K562 (cell line): ENCODE results near the gene DGAT2. TPM values are rescaled to one million over a fixed set of nuclear protein-coding genes. Genes with fewer than 3 reads are reported as not detected.
"Not testable (repeated sequence)": the region's sequence is repeated elsewhere in the genome, so short reads cannot be mapped to it uniquely, and the experiment has no call there.

Experiments
- ATAC-seq: fragments of 200-7000 bp; cut with Tn5 transposase; 3 replicates; pipeline ENCODE4 v1.9.1; 2020; ENCODE audit warnings: moderate library complexity
- BruUV-seq: library from RNA; stranded (reverse); fragments of 400-500 nt; replicated peaks from 2 replicates; lab custom pipeline; 2021; lab: Mats Ljungman, UMichigan
- CTCF ChIA-PET: fragments of 300-600 bp; formaldehyde crosslinking; extraction: SDS; loops from one replicate; lab custom pipeline; 2021; ENCODE audit warnings: low intra/inter-chr PET ratio; lab: Yijun Ruan, JAX
- POLR2A ChIA-PET: fragments of 300-600, 350-650 bp; sonication (Branson Sonifier 250); formaldehyde crosslinking; extraction: SDS; loops from one replicate; lab custom pipeline; 2021; ENCODE audit warnings: antibody characterized with exemption, inconsistent platforms; lab: Yijun Ruan, JAX
- DNase-seq, 4 experiments: peaks; one replicate each; pipeline versions ENCODE4 v3.0.0 to v3.0.0-alpha.2; 2011 to 2018; ENCODE audit warnings: low spot score in 3 of 4, mixed read lengths in 3 of 4; ENCODE audit errors: extremely low read depth in 1 of 4
- FAIRE-seq: peaks from 2 replicates; lab custom pipeline; 2011; peaks lifted over from hg19 to GRCh38; lab: Jason Lieb, UNC
- H2AFZ ChIP-seq: 2 replicates; pipeline ENCODE4 v1.6.0; 2011; ENCODE audit warnings: low read depth, low read length, control low read depth, inconsistent platforms
- H3K27ac ChIP-seq: fragments of 200-600 bp; 3 replicates; pipeline ENCODE4 v1.8.0; 2011; ENCODE audit warnings: low read depth, mild to moderate bottlenecking, control low read depth, inconsistent platforms, low read length, moderate library complexity, mixed read lengths; ENCODE audit errors: extremely low read depth
- H3K27me3 ChIP-seq, 2 experiments: fragments of 300-600 bp in 1 of 2; 2 replicates in 1 of 2; 3 replicates in 1 of 2; pipeline versions ENCODE4 v1.6.0 to v1.8.0; 2011; ENCODE audit warnings: inconsistent platforms in 2 of 2, low read length in 2 of 2, mild to moderate bottlenecking in 1 of 2, mixed read lengths in 1 of 2, moderate library complexity in 1 of 2; ENCODE audit not compliant: control insufficient read depth in 2 of 2, insufficient read depth in 2 of 2
- H3K36me3 ChIP-seq: fragments of 300-600 bp; 3 replicates; pipeline ENCODE4 v1.8.0; 2011; ENCODE audit warnings: mild to moderate bottlenecking, low read length, inconsistent platforms; ENCODE audit not compliant: control insufficient read depth, insufficient read depth
- H3K4me1 ChIP-seq, 2 experiments: fragments of 200-600 bp in 1 of 2; replicated peaks in 1 of 2; 2 replicates in 1 of 2; 3 replicates in 1 of 2; pipeline versions ENCODE4 v1.5.1 to v1.8.0; 2011; ENCODE audit warnings: inconsistent platforms in 2 of 2, low read length in 2 of 2, mild to moderate bottlenecking in 1 of 2, mixed read lengths in 1 of 2, moderate library complexity in 1 of 2; ENCODE audit not compliant: control insufficient read depth in 2 of 2, insufficient read depth in 2 of 2
- H3K4me2 ChIP-seq: 2 replicates; pipeline ENCODE4 v1.6.1; 2011; ENCODE audit warnings: low read length, control low read depth, inconsistent platforms, mixed read lengths; ENCODE audit not compliant: insufficient read depth
- H3K4me3 ChIP-seq: fragments of 200-600 bp; sonication (generic), shearing (Covaris generic); 2 replicates; pipeline ENCODE4 v1.5.1; 2016; ENCODE audit warnings: control low read depth, inconsistent platforms
- H3K79me2 ChIP-seq: fragments of 200-600 bp; 3 replicates; pipeline ENCODE4 v1.8.0; 2011; ENCODE audit warnings: low read length, inconsistent platforms; ENCODE audit not compliant: control insufficient read depth, insufficient read depth
- H3K9ac ChIP-seq, 2 experiments: 2 replicates each; pipeline versions ENCODE4 v1.6.0 to v1.6.1; 2011; ENCODE audit warnings: low read depth in 2 of 2, low read length in 2 of 2, control low read depth in 1 of 2, inconsistent platforms in 1 of 2, mild to moderate bottlenecking in 1 of 2, mixed read lengths in 1 of 2; ENCODE audit not compliant: insufficient read depth in 1 of 2
- H3K9me1 ChIP-seq: one replicate; pipeline ENCODE4 v1.6.0; 2011; ENCODE audit warnings: inconsistent platforms, mild to moderate bottlenecking, low read length, moderate library complexity; ENCODE audit not compliant: control insufficient read depth, insufficient read depth
- H3K9me3 ChIP-seq: replicated peaks from 2 replicates; pipeline ENCODE4 v1.5.1; 2011; ENCODE audit warnings: low read depth, low read length, inconsistent platforms; ENCODE audit not compliant: control insufficient read depth, insufficient read depth
- H4K20me1 ChIP-seq: replicated peaks from 2 replicates; pipeline ENCODE4 v1.6.1; 2011; ENCODE audit warnings: low read length, inconsistent platforms, mixed read lengths; ENCODE audit not compliant: control insufficient read depth, insufficient read depth
- ARID1B ChIP-seq: fragments of 450-650 bp; IDR thresholded peaks from 2 replicates; pipeline ENCODE4 v1.6.1; 2016; ENCODE audit warnings: antibody characterized with exemption, mild to moderate bottlenecking, inconsistent platforms
- ATF7 ChIP-seq: fragments of 450-650 bp; IDR thresholded peaks from 2 replicates; pipeline ENCODE4 v1.7.1; 2014; ENCODE audit warnings: mild to moderate bottlenecking, moderate library complexity
- CTBP1 ChIP-seq: fragments of 450-650 bp; IDR thresholded peaks from 2 replicates; pipeline ENCODE4 v1.6.1; 2016; ENCODE audit warnings: borderline replicate concordance
- EGR1 ChIP-seq: fragments of 450-650 bp; conservative IDR thresholded peaks from 2 replicates; pipeline ENCODE4 v1.6.1; 2017; ENCODE audit warnings: mild to moderate bottlenecking
- EP400 ChIP-seq: fragments of 450-650 bp; IDR thresholded peaks from 2 replicates; pipeline ENCODE4 v1.6.1; 2017; ENCODE audit warnings: antibody characterized with exemption, mild to moderate bottlenecking, moderate library complexity
- FOXK2 ChIP-seq, 2 experiments: fragments of 450-650 bp; IDR thresholded peaks in 1 of 2; conservative IDR thresholded peaks in 1 of 2; 2 replicates each; pipeline ENCODE4 v1.6.1; 2016; ENCODE audit warnings: low read depth in 2 of 2, mild to moderate bottlenecking in 1 of 2
- LEF1 ChIP-seq: fragments of 450-650 bp; IDR thresholded peaks from 2 replicates; pipeline ENCODE4 v1.6.1; 2016; ENCODE audit warnings: mild to moderate bottlenecking
- MAZ ChIP-seq, 2 experiments: fragments of 450-650 bp in 1 of 2; sonication (generic) in 1 of 2; formaldehyde crosslinking; IDR thresholded peaks in 1 of 2; conservative IDR thresholded peaks in 1 of 2; 2 replicates each; pipeline versions ENCODE4 v1.4.0 to v1.5.0; 2020; ENCODE audit warnings: mild to moderate bottlenecking in 1 of 2, missing genetic modification reagents in 1 of 2
- MLLT1 ChIP-seq, 2 experiments: fragments of 450-650 bp; IDR thresholded peaks; 2 replicates each; pipeline ENCODE4 v1.6.1; 2016
- MTA3 ChIP-seq: fragments of 450-650 bp; formaldehyde crosslinking; IDR thresholded peaks from 2 replicates; pipeline ENCODE4 v1.6.1; 2017; ENCODE audit warnings: mild to moderate bottlenecking, borderline replicate concordance
- NFRKB ChIP-seq: fragments of 450-650 bp; IDR thresholded peaks from 2 replicates; pipeline ENCODE4 v1.6.1; 2016; ENCODE audit warnings: low read depth
- NRF1 ChIP-seq, 2 experiments: fragments of 450-650 bp; IDR thresholded peaks in 1 of 2; conservative IDR thresholded peaks in 1 of 2; 2 replicates each; pipeline ENCODE4 v1.6.1; 2014; ENCODE audit warnings: mild to moderate bottlenecking in 2 of 2
- SMAD4 ChIP-seq: fragments of 250-450 bp; sonication (Bioruptor Pico); conservative IDR thresholded peaks from 2 replicates; pipeline ENCODE4 v1.8.0; 2021; ENCODE audit warnings: inconsistent platforms, mild to moderate bottlenecking, moderate library complexity
- SMARCE1 ChIP-seq: fragments of 450-650 bp; IDR thresholded peaks from 2 replicates; pipeline ENCODE4 v1.7.1; 2016; ENCODE audit warnings: mild to moderate bottlenecking
- SOX6 ChIP-seq: fragments of 450-650 bp; IDR thresholded peaks from 2 replicates; pipeline ENCODE4 v1.6.1; 2014; ENCODE audit warnings: mild to moderate bottlenecking
- SUPT5H ChIP-seq: fragments of 450-650 bp; IDR thresholded peaks from 2 replicates; pipeline ENCODE4 v1.6.1; 2016
- TAF7 ChIP-seq: fragments of 450-650 bp; IDR thresholded peaks from 2 replicates; pipeline ENCODE4 v1.6.1; 2016; ENCODE audit warnings: missing genetic modification characterization, missing compliant biosample characterization
- TRIM24 ChIP-seq, 2 experiments: fragments of 450-650 bp; IDR thresholded peaks; 2 replicates each; pipeline ENCODE4 v1.6.1; 2016
- WGBS: fragments of 100-300 bp; shearing (Covaris generic); methylation state at CpG from one replicate; pipeline ENCODE4 v1.1.6; 2016; ENCODE audit warnings: low coverage, mixed read lengths; ENCODE audit not compliant: insufficient coverage; ENCODE audit errors: missing lambda C conversion rate; 5-methylcytosine and 5-hydroxymethylcytosine counted together
- in situ Hi-C: fragments of 300-500 bp; cut with MboI; formaldehyde crosslinking; loops from 4 replicates; pipeline ENCODE4 v1.15.0; 2018; ENCODE audit warnings: inconsistent platforms, mixed read lengths
- intact Hi-C: fragments of 100-400 bp; cut with micrococcal nuclease; formaldehyde crosslinking; loops from 2 replicates; pipeline ENCODE4 v1.14.2; 2022
- polyA plus RNA-seq, 8 experiments: library from polyadenylated mRNA; depleted of rRNA in 4 of 8; stranded (reverse) in 5 of 8; unstranded in 3 of 8; fragments of >200 nt; fragmentation: Nextera tagmentation in 2 of 8; fragmentation: Illumina TruSeq in 1 of 8; extraction: Ambion mirVana in 2 of 8; extraction: Trizol in 1 of 8; gene quantifications; 2 replicates each; pipeline versions ENCODE4 v1.2.1 to v1.2.3, GENCODE V29; 2011 to 2014; ENCODE audit warnings: inconsistent platforms in 1 of 8, missing spikeins in 1 of 8
- total RNA-seq, 7 experiments: library from RNA; depleted of rRNA in 6 of 7; stranded (reverse); fragments of >200 nt in 6 of 7; fragmentation: Illumina TruSeq in 2 of 7; extraction: Trizol in 2 of 7; gene quantifications; 2 replicates each; pipeline versions ENCODE4 v1.2.1 to v1.2.3, GENCODE V29; 2011 to 2021; ENCODE audit warnings: low replicate concordance in 1 of 7
- TF ChIP-seq, protein P1 (sequence below): fragments of 450-650 bp; IDR thresholded peaks from 2 replicates; pipeline ENCODE4 v1.6.1; 2016; ENCODE audit warnings: mild to moderate bottlenecking
- TF ChIP-seq, protein P2 (sequence below): sonication (generic); formaldehyde crosslinking; IDR thresholded peaks from 2 replicates; pipeline ENCODE4 v1.9.0; 2022; ENCODE audit warnings: mild to moderate bottlenecking, missing genetic modification reagents

Gene DGAT2
- total and polyA plus RNA-seq, 9 of the 15 experiments (the other 6 are each of a cell fraction or from before 2014, with no cell fraction given): 0.68 to 2.8 (median 1.8) TPM

- H3K9ac ChIP-seq, BruUV-seq, H3K4me2 ChIP-seq, POLR2A ChIA-PET, FAIRE-seq, H4K20me1 ChIP-seq, H3K27me3 ChIP-seq, in situ Hi-C loops, H3K9me1 ChIP-seq, H3K27ac ChIP-seq, H3K9me3 ChIP-seq, DNase-seq, ATAC-seq, H3K4me3 ChIP-seq, intact Hi-C loops, H3K4me1 ChIP-seq, H3K36me3 ChIP-seq, H3K79me2 ChIP-seq, CTCF ChIA-PET: not testable (repeated sequence)
- H2AFZ ChIP-seq: peak overlapping the region; percentile 73; the same call in 1 of the 2 replicates
- 9% methylated on average over 11 of the region's 26 CpGs for WGBS
- TF ChIP-seq NFRKB (peak; percentile 81), MAZ (CRISPR knock-in tag; conservative IDR thresholded peaks at IDR 0.05 in 1 of 2, IDR thresholded peaks at IDR 0.05 in 1 of 2) (0 out of 4 replicates have a peak, but pooled peaks of 1 of the 2 experiments have one; percentile 29), ATF7 (0 out of 2 replicates have a peak, but pooled peaks have one; percentile 15), SMARCE1 (peak; percentile 22; the same call in 1 of the 2 replicates), MTA3 (0 out of 2 replicates have a peak, but pooled peaks have one; percentile 30), LEF1 (peak; percentile 71; the same call in 1 of the 2 replicates), FOXK2 (conservative IDR thresholded peaks at IDR 0.05 in 1 of 2, IDR thresholded peaks at IDR 0.05 in 1 of 2; ENCODE audit: low read depth in 2 of 2) (peak; percentile 84 to 86; a peak in 3 of 4 replicates), MLLT1 (IDR thresholded peaks at IDR 0.05) (0 out of 4 replicates have a peak, but pooled peaks of 1 of the 2 experiments have one; percentile 10), SOX6 (0 out of 2 replicates have a peak, but pooled peaks have one; percentile 17), SUPT5H (0 out of 2 replicates have a peak, but pooled peaks have one; percentile 37), EP400 (peak; percentile 47), ARID1B (0 out of 2 replicates have a peak, but pooled peaks have one; percentile 27), EGR1 (peak; percentile 47; the same call in 1 of the 2 replicates), NRF1 (conservative IDR thresholded peaks at IDR 0.05 in 1 of 2, IDR thresholded peaks at IDR 0.05 in 1 of 2) (peak; percentile 14 to 22; a peak in 1 of 4 replicates), TAF7 (0 out of 2 replicates have a peak, but pooled peaks have one; percentile 17), SMAD4 (CRISPR knock-in tag) (peak; percentile 56), TRIM24 (IDR thresholded peaks at IDR 0.05) (peak in 1 of 2 experiments; percentile 22; a peak in 1 of 4 replicates), CTBP1 (0 out of 2 replicates have a peak, but pooled peaks have one; percentile 30)
- TF ChIP-seq, protein P1, sequence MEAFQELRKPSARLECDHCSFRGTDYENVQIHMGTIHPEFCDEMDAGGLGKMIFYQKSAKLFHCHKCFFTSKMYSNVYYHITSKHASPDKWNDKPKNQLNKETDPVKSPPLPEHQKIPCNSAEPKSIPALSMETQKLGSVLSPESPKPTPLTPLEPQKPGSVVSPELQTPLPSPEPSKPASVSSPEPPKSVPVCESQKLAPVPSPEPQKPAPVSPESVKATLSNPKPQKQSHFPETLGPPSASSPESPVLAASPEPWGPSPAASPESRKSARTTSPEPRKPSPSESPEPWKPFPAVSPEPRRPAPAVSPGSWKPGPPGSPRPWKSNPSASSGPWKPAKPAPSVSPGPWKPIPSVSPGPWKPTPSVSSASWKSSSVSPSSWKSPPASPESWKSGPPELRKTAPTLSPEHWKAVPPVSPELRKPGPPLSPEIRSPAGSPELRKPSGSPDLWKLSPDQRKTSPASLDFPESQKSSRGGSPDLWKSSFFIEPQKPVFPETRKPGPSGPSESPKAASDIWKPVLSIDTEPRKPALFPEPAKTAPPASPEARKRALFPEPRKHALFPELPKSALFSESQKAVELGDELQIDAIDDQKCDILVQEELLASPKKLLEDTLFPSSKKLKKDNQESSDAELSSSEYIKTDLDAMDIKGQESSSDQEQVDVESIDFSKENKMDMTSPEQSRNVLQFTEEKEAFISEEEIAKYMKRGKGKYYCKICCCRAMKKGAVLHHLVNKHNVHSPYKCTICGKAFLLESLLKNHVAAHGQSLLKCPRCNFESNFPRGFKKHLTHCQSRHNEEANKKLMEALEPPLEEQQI: 0 out of 2 replicates have a peak, but pooled peaks have one; percentile 6
- TF ChIP-seq, protein P2, sequence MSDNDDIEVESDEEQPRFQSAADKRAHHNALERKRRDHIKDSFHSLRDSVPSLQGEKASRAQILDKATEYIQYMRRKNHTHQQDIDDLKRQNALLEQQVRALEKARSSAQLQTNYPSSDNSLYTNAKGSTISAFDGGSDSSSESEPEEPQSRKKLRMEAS: 0 out of 2 replicates have a peak, but pooled peaks have one; percentile 20
Observed at GRCh38 chr11:75748729-75749273, 19.8 kb upstream of the DGAT2 start.
